K562 (cell line): ENCODE results near the gene FNBP1. TPM values are rescaled to one million over a fixed set of nuclear protein-coding genes. Genes with fewer than 3 reads are reported as not detected.
A peak's percentile ranks its signal among the peaks of the same experiment; 100 is the strongest.

Experiments
- BACH1 ChIP-seq: fragments of 200-800 bp; sonication (Bioruptor generic); IDR thresholded peaks from 2 replicates; pipeline ENCODE4 v1.6.1; 2016; ENCODE audit warnings: missing genetic modification characterization, missing compliant biosample characterization
- BRD4 ChIP-seq: fragments of 200-600 bp; sonication (generic); IDR thresholded peaks from 2 replicates; pipeline ENCODE4 v1.6.1; 2017; ENCODE audit warnings: inconsistent platforms
- CBX2 ChIP-seq: fragments of 200-600 bp; sonication (generic); IDR thresholded peaks from one replicate; pipeline ENCODE4 v1.6.1; 2012; ENCODE audit warnings: mild to moderate bottlenecking, low read length, inconsistent platforms; ENCODE audit not compliant: insufficient read depth, poor library complexity, severe bottlenecking
- CTBP1 ChIP-seq: fragments of 450-650 bp; IDR thresholded peaks from 2 replicates; pipeline ENCODE4 v1.6.1; 2016; ENCODE audit warnings: borderline replicate concordance
- ELF2 ChIP-seq: fragments of 250-450 bp; sonication (Bioruptor Pico); IDR thresholded peaks from 2 replicates; pipeline ENCODE4 v1.5.0; 2021; ENCODE audit warnings: mild to moderate bottlenecking
- KDM5B ChIP-seq: fragments of 200-600 bp; sonication (generic); IDR thresholded peaks from 2 replicates; pipeline ENCODE4 v1.6.1; 2012; ENCODE audit warnings: low read depth, mild to moderate bottlenecking, moderate library complexity, low read length, control low read depth, inconsistent platforms; ENCODE audit not compliant: insufficient replicate concordance
- RBM14 ChIP-seq: fragments of 200-400 bp; formaldehyde crosslinking; IDR thresholded peaks from 2 replicates; pipeline ENCODE4 v1.6.1; 2018; ENCODE audit warnings: low read depth, mild to moderate bottlenecking, low read length, moderate library complexity, borderline replicate concordance; ENCODE audit not compliant: insufficient read depth
- TFAM ChIP-seq: fragments of 250-450 bp; sonication (Bioruptor Pico); conservative IDR thresholded peaks from 2 replicates; pipeline ENCODE4 v1.5.0; 2021; ENCODE audit warnings: mild to moderate bottlenecking, moderate library complexity
- TRIM28 ChIP-seq: fragments of 450-650 bp; IDR thresholded peaks from 2 replicates; pipeline ENCODE4 v1.6.1; 2017
- YY1 ChIP-seq, 3 experiments: IDR thresholded peaks; 2 replicates each; pipeline ENCODE4 v1.6.1; 2011; ENCODE audit warnings: low read length in 2 of 3, mild to moderate bottlenecking in 2 of 3, moderate library complexity in 2 of 3, borderline replicate concordance in 1 of 3, control low read depth in 1 of 3, low read depth in 1 of 3; ENCODE audit not compliant: insufficient read depth in 3 of 3, insufficient replicate concordance in 2 of 3, control insufficient read depth in 1 of 3, insufficient read length in 1 of 3; ENCODE audit errors: extremely low read depth in 1 of 3
- ZBTB17 ChIP-seq: fragments of 450-650 bp; formaldehyde crosslinking; IDR thresholded peaks from 2 replicates; pipeline ENCODE4 v1.4.0; 2020; ENCODE audit warnings: mild to moderate bottlenecking
- ZFX ChIP-seq: sonication (generic); formaldehyde crosslinking; IDR thresholded peaks from 2 replicates; pipeline ENCODE4 v1.8.0; 2022; ENCODE audit warnings: mild to moderate bottlenecking, missing genetic modification reagents, moderate library complexity
- ZKSCAN3 ChIP-seq: fragments of 250-450 bp; sonication (Bioruptor Pico); IDR thresholded peaks from 2 replicates; pipeline ENCODE4 v1.4.0; 2020
- ZNF592 ChIP-seq: fragments of 450-650 bp; IDR thresholded peaks from 2 replicates; pipeline ENCODE4 v1.6.1; 2017; ENCODE audit warnings: antibody characterized with exemption, mild to moderate bottlenecking
- polyA plus RNA-seq, 8 experiments: library from polyadenylated mRNA; depleted of rRNA in 4 of 8; stranded (reverse) in 5 of 8; unstranded in 3 of 8; fragments of >200 nt; fragmentation: Nextera tagmentation in 2 of 8; fragmentation: Illumina TruSeq in 1 of 8; extraction: Ambion mirVana in 2 of 8; extraction: Trizol in 1 of 8; gene quantifications; 2 replicates each; pipeline versions ENCODE4 v1.2.1 to v1.2.3, GENCODE V29; 2011 to 2014; ENCODE audit warnings: inconsistent platforms in 1 of 8, missing spikeins in 1 of 8
- total RNA-seq, 7 experiments: library from RNA; depleted of rRNA in 6 of 7; stranded (reverse); fragments of >200 nt in 6 of 7; fragmentation: Illumina TruSeq in 2 of 7; extraction: Trizol in 2 of 7; gene quantifications; 2 replicates each; pipeline versions ENCODE4 v1.2.1 to v1.2.3, GENCODE V29; 2011 to 2021; ENCODE audit warnings: low replicate concordance in 1 of 7
- TF ChIP-seq, protein P1 (sequence below): fragments of 250-450 bp; sonication (Bioruptor Pico); IDR thresholded peaks from 2 replicates; pipeline ENCODE4 v1.8.0; 2022; ENCODE audit warnings: inconsistent platforms, mild to moderate bottlenecking, moderate library complexity, borderline replicate concordance
- TF ChIP-seq, protein P2 (sequence below): fragments of 250-450 bp; sonication (Bioruptor Pico); IDR thresholded peaks from 2 replicates; pipeline ENCODE4 v1.5.0; 2021; ENCODE audit warnings: mild to moderate bottlenecking, borderline replicate concordance

Gene FNBP1
- total and polyA plus RNA-seq, 9 of the 15 experiments (the other 6 are each of a cell fraction or from before 2014, with no cell fraction given): 1.8 to 14.9 (median 7.6) TPM

- TF ChIP-seq RBM14 (no peak), ELF2 (no peak), TRIM28 (no peak), ZBTB17 (peak; percentile 74), ZFX (peak; percentile 29), BRD4 (no peak; the same call in 1 of the 2 replicates), TFAM (CRISPR knock-in tag) (no peak), CBX2 (no peak), ZKSCAN3 (CRISPR knock-in tag) (no peak), ZNF592 (no peak), YY1 (IDR thresholded peaks at IDR 0.05; ENCODE audit: borderline replicate concordance in 1 of 3, control insufficient read depth in 1 of 3, extremely low read depth in 1 of 3, insufficient read depth in 3 of 3, insufficient read length in 1 of 3, insufficient replicate concordance in 2 of 3, low read depth in 1 of 3, low read length in 2 of 3) (peak in 2 of 3 experiments; percentile 53 to 60), CTBP1 (no peak), BACH1 (tag) (no peak), KDM5B (peak; percentile 68)
- TF ChIP-seq, protein P1, sequence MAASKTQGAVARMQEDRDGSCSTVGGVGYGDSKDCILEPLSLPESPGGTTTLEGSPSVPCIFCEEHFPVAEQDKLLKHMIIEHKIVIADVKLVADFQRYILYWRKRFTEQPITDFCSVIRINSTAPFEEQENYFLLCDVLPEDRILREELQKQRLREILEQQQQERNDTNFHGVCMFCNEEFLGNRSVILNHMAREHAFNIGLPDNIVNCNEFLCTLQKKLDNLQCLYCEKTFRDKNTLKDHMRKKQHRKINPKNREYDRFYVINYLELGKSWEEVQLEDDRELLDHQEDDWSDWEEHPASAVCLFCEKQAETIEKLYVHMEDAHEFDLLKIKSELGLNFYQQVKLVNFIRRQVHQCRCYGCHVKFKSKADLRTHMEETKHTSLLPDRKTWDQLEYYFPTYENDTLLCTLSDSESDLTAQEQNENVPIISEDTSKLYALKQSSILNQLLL (CRISPR knock-in tag): no peak
- TF ChIP-seq, protein P2, sequence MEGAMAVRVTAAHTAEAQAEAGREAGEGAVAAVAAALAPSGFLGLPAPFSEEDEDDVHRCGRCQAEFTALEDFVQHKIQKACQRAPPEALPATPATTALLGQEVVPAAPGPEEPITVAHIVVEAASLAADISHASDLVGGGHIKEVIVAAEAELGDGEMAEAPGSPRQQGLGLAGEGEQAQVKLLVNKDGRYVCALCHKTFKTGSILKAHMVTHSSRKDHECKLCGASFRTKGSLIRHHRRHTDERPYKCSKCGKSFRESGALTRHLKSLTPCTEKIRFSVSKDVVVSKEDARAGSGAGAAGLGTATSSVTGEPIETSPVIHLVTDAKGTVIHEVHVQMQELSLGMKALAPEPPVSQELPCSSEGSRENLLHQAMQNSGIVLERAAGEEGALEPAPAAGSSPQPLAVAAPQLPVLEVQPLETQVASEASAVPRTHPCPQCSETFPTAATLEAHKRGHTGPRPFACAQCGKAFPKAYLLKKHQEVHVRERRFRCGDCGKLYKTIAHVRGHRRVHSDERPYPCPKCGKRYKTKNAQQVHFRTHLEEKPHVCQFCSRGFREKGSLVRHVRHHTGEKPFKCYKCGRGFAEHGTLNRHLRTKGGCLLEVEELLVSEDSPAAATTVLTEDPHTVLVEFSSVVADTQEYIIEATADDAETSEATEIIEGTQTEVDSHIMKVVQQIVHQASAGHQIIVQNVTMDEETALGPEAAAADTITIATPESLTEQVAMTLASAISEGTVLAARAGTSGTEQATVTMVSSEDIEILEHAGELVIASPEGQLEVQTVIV (CRISPR knock-in tag): no peak
Observed at GRCh38 chr9:130042885-130043653, at the start of gene FNBP1 (continued).
